GM18505 (cell line): ENCODE data around the gene XRCC5.
"Not testable (repeated sequence)": the region's sequence is repeated elsewhere in the genome, so short reads cannot be mapped to it uniquely, and the experiment has no call there.

Experiments
- ATAC-seq: cut with Tn5 transposase; IDR thresholded peaks from one replicate; pipeline ENCODE4 v1.9.1; 2021; ENCODE audit not compliant: unreplicated experiment
- POLR2A ChIP-seq: IDR thresholded peaks from 4 replicates; pipeline ENCODE4 v1.6.1; 2011; ENCODE audit warnings: borderline replicate concordance; ENCODE audit not compliant: insufficient read depth, insufficient read length; ENCODE audit errors: extremely low read depth

The XRCC5 gene

DNA sequence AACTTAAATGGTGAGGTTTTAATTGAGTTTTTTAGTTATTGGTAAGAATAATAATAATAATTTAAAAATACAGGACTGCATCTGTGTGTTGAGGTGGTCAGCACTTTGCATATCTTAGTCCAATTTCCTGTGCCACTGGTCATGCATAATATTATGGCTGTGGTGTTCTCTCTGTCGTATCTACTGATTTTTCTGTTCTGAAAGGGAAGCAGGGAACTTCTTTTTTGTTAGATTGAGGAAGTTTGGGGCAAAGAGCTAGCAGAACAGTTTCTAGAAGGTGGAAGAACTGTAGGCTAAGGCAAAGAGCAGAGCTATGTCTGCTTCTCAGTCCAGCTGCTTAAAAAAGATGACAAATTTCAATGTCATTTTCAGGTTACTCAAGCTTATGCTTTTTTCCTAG lies 74.3 kb downstream of the XRCC5 start:
- no peak for TF ChIP-seq POLR2A
- ATAC-seq, result peak; percentile 50

DNA sequence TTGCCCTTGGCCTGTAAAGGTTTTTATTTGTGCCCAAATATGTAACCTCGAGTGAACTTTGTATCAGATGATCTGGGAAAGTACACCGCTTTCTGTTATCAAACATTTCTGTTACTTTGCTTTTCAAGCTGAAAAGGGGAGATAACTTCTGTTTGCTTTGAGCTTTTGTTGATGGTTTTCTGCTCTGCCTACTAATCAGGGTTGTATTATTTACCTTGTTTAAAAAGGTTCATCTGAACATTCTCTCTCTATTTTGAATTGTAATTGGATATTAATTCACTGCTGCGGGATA lies 79.4 kb downstream of the XRCC5 start:
- no peak for TF ChIP-seq POLR2A
- no peak for ATAC-seq

- TF ChIP-seq POLR2A, result no peak
- no peak for ATAC-seq
These were observed 79.8 kb downstream of the XRCC5 start for GRCh38 chr2:216188956-216189355.

DNA sequence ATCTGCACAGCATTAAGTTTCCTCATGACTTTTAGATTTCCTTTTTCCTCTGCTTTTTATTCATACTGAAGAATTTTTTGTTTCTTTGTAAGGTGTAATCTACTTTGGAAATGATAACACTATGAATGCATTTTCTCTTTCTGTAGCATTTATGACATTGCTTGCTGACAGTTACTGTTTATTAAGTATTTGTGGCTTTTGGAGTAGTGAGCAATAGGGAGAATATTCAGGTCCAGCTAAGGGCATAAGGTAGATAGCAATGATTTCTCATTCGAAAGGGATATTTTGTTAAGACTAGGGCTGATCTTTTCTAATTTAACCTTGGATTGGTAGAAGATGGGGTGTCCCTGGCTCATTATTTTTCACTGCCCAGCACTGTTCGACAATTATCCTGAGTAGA lies 80.3 kb downstream of the XRCC5 start:
- no peak for ATAC-seq
- TF ChIP-seq POLR2A, result no peak

DNA sequence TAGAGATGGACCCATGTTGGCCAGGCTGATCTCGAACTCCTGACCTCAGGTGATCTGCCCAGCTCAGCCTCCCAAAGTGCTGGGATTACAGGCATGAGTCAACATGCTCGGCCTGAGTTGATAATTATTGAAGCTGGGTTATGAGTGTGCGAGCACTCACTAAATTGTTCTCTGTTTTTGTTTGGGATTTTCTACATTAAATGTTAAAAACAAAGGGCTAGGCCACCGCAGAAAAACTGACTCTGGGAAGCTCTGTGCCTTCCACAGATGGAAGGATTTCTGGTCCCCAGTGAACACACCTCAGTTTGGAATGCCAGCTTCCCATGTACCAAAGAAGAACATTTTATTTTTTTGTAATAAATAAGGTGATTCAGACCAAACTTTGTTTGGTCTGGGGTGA lies 83.0 kb downstream of the XRCC5 start:
- ATAC-seq, result no peak
- no peak for TF ChIP-seq POLR2A

- no peak for TF ChIP-seq POLR2A
- no peak for ATAC-seq
These were observed 83.8 kb downstream of the XRCC5 start for GRCh38 chr2:216192931-216193330.

GRCh38 chr2:216194013-216194412 lies 84.9 kb downstream of the XRCC5 start:
- no peak for ATAC-seq
- no peak for TF ChIP-seq POLR2A

GRCh38 chr2:216194561-216194960 lies 85.4 kb downstream of the XRCC5 start:
- no peak for ATAC-seq
- no peak for TF ChIP-seq POLR2A

DNA sequence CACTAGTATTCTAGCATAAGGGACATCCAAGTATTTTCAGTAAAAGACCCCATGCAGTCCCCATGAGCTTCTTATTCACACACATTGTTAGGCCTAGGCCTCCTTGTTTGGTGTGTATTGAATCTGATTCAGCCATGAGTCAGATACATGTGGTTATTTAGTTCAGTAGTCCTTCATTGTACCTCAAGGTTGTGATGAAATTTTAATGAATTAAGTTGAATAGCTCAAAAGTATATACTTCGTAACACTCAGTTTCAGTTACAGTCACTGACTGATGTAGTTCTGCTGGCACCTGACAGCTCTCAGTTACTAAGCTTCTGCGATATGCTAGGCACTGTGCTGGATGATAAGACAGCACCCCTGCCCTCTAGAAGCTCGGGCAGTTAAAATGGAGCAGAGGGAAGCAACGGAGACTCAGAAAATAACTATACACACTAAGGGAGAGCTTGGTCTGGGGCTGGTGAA lies 86.4 kb downstream of the XRCC5 start:
- TF ChIP-seq POLR2A, result no peak
- no peak for ATAC-seq

DNA sequence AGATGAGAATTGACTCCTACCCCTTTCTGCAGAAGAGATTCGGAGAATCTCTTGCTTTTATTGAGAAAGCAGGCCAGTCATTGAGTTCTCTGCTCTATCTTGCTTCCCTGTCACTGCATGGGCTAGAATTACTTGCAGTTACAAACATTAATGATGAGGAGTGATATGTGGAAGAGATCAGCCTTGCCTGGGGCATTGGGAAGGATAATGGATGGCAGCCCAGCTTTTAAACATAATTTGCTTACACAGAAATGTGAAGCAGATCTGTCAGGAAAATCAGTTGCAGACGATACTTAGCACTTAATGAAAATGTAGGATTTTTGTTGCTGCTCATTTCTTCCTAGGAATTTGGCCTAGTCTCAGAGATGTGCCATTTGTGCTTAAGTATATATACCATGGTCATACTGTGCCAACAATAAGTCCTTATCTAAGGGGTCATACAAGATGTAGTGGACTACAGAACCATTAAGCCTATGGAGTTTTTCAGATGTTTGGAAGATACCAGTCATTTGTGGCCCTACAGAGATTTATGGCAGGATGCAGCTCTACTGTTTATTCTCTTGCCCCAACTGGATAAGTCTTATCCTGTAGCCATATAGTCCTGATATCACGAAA lies 92.7 kb downstream of the XRCC5 start:
- TF ChIP-seq POLR2A, result no peak
- ATAC-seq, result no peak

DNA sequence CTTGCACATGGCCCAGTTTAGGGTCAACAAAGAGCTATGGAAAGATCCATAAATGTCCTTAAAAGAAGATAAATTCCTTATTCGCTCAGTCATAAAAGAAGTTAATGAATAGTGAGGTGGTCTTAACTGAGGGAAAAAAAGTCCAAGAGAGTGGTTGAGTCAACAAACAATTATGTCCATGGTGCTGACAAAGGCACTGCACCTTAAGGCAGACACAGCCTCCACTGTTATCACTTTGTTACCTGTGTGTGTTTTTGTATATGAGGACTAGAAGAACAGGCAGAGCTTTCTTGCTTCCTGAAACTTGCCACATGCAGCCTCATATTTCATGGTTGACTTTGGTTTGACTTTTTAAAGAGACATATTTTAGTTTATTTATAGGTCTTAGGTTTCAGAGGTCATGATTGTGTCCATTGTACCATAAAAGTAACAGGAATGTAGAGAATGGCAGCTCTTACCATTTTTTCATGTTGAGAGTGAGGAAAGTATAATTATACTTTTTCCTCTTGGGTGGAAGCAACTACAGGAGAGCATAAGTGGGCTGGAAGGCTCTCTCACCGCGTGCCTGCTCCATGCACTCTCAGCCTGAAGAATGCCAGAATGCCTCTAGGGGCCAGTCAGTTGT lies 93.6 kb downstream of the XRCC5 start:
- TF ChIP-seq POLR2A, result no peak
- ATAC-seq, result no peak

- no peak for TF ChIP-seq POLR2A
- peak; percentile 22 for ATAC-seq
These were observed 96.3 kb downstream of the XRCC5 start for GRCh38 chr2:216205486-216205885.

GRCh38 chr2:216206041-216206703 lies 97.0 kb downstream of the XRCC5 start:
- TF ChIP-seq POLR2A, result no peak
- ATAC-seq, result peak; percentile 80

DNA sequence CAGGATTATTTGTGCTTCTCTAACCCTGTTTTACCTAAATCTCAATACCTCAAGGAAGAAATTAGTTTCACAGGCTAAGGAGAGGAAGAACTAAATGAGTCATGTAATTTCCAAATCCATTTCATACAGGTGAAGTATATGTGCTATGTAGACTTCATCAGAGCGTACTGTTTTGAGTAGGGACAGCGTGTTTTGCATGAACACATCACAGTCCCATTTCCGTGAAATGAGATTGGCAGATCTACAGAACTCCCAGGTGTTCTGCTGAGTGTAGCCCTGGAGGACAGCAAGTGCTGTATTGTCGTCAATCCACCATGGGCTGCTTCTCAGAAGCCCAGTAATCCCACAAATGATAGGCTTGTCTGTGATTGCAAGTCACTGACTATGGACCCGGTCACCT lies 97.7 kb downstream of the XRCC5 start:
- no peak for ATAC-seq
- TF ChIP-seq POLR2A, result peak; percentile 24

DNA sequence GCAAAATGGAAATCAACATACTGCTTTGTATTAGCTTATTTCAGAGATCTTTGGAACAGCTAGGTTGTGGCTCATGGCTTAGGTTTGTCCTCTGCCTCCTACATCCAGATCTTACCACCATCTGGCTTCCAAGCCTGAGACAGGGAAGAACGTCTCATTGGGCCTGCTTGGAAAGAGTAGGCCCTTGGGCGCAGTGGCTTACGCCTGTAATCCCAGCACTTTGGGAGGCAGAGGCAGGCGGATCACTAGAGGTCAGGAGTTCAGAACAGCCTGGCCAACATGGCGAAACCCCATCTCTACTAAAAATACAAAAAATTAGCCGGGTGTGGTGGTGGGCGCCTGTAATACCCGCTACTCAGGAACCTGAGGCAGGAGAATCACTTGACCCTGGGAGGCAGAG lies 99.5 kb downstream of the XRCC5 start:
- not testable (repeated sequence) for ATAC-seq
